Measurements from ENCODE around the gene AKAP13.

The AKAP13 gene

DNA sequence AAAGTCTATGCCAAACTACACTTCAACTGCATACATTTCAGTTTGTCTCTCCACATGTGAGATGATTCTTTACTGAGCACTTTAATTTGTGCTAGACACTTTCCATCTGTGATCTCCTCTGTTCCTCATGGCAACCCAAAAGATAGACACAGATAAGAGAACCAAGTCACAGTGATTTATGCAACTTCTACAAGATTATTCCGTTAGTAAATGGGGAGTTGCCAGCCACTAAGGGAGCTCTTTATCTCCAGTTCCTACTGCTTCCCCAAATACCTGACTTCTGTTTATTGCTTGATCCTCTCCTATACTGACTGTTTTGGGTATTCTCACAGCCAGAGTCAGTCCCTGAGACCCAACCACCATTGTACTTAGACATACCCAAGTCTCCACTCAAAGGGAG, 24.1 kb upstream of the AKAP13 start:
- no peak for DNase-seq (ENCODE audit: extremely low read depth, low read depth)
- H3K4me3 ChIP-seq (replicated peaks; ENCODE audit: low read depth, low read length): no peak overlapping the region
- TF ChIP-seq, protein P1, sequence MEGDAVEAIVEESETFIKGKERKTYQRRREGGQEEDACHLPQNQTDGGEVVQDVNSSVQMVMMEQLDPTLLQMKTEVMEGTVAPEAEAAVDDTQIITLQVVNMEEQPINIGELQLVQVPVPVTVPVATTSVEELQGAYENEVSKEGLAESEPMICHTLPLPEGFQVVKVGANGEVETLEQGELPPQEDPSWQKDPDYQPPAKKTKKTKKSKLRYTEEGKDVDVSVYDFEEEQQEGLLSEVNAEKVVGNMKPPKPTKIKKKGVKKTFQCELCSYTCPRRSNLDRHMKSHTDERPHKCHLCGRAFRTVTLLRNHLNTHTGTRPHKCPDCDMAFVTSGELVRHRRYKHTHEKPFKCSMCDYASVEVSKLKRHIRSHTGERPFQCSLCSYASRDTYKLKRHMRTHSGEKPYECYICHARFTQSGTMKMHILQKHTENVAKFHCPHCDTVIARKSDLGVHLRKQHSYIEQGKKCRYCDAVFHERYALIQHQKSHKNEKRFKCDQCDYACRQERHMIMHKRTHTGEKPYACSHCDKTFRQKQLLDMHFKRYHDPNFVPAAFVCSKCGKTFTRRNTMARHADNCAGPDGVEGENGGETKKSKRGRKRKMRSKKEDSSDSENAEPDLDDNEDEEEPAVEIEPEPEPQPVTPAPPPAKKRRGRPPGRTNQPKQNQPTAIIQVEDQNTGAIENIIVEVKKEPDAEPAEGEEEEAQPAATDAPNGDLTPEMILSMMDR (IDR thresholded peaks at IDR 0.05; ENCODE audit: low read depth, low read length, missing control alignments): no peak

DNA sequence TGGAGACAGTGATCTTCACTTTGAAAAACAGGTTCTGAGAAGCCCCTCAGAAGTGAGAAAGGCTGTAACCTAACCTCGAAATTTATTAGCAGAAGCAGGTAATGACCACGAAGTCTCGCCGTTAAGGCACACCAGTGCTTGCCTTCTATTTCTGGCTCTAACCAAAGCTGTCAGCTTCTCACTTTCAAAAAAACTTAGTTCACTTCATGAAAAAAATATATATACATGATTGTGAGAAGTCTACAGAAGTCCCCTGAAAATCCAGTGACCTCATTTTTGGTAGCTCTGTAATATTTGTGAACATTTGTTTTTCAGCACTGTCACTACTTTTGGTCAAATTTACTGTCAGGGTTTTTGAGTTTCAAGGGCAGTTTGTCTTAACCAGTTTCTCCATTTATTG, 19.1 kb upstream of the AKAP13 start:
- DNase-seq (ENCODE audit: extremely low read depth, low read depth): no peak
- no peak overlapping the region for H3K4me3 ChIP-seq (replicated peaks; ENCODE audit: low read depth, low read length)
- TF ChIP-seq, protein P1 (IDR thresholded peaks at IDR 0.05; ENCODE audit: low read depth, low read length, missing control alignments): no peak

DNA sequence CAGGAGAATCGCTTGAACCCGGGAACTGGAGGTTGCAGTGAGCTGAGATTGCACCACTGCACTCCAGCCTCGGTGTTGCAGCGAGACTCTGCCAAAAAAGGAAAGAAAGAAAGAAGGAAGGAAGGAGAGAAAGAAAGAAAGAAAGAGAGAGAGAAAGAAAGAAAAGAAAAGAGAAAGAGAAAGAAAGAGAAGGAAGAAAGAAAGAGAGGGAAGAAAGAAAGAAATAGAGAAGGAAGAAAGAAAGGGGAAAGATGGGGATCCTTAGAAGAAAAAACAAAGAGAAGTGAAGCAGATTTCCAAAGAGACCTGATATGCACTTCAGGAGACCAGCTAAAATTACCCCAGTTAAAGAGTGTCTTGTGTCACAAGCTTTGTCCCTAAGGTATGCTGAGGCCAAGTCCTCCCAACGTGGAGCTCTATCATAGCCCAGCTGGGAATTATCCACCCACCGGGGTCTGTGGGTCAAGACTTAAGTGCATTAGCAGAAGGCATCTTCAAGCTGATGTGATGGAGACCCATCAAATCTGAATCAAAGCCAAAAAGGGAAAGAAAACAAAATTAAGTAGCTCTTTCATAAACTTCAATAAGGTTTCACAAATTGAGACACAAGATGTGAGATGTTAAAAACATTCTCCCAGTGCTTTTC, 17.8 kb upstream of the AKAP13 start:
- DNase-seq (ENCODE audit: extremely low read depth, low read depth): no peak
- TF ChIP-seq, protein P1 (IDR thresholded peaks at IDR 0.05; ENCODE audit: low read depth, low read length, missing control alignments): no peak
- H3K4me3 ChIP-seq (replicated peaks; ENCODE audit: low read depth, low read length): no peak overlapping the region

DNA sequence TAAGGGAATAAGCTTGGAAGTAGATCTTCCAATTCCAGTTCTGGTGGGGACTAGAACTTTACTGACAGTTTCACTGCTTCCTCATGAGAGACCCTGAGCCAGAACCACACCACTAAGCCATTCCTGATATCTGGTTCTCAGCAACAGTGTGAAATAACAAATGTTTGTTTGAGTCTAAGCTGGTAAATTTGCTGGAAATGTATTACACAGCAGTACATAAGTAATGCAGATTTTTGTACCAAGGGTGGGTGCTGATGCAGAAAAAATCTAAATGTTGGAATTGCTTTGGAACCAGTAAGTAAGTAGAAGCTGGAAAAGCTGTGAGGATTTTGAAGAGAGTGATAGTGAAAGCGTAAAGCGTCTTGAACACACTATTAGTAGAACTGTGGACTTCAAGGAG, 14.4 kb upstream of the AKAP13 start:
- TF ChIP-seq, protein P1 (IDR thresholded peaks at IDR 0.05; ENCODE audit: low read depth, low read length, missing control alignments): no peak
- H3K4me3 ChIP-seq (replicated peaks; ENCODE audit: low read depth, low read length): no peak overlapping the region
- DNase-seq (ENCODE audit: extremely low read depth, low read depth): no peak

DNA sequence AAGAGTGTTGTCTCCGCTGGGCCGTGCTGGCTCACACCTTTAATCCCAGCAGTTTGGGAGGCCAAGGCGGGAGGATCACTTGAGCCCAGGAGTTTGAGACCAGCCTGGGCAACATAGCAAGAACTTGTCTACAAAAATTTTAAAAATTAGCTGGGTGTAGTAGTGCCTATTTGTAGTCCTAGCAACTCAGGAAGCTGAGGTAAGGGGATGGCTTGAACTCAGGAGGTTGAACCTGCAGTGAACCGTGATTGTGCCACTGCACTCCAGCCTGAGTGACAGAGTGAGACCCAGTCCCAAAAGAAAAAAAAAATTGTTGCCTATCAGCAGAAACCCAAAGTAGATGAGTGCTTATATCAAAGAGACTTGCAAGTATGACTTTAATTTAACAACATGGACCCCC, 12.7 kb upstream of the AKAP13 start:
- H3K4me3 ChIP-seq (replicated peaks; ENCODE audit: low read depth, low read length): no peak overlapping the region
- TF ChIP-seq, protein P1 (IDR thresholded peaks at IDR 0.05; ENCODE audit: low read depth, low read length, missing control alignments): no peak
- no peak for DNase-seq (ENCODE audit: extremely low read depth, low read depth)

DNA sequence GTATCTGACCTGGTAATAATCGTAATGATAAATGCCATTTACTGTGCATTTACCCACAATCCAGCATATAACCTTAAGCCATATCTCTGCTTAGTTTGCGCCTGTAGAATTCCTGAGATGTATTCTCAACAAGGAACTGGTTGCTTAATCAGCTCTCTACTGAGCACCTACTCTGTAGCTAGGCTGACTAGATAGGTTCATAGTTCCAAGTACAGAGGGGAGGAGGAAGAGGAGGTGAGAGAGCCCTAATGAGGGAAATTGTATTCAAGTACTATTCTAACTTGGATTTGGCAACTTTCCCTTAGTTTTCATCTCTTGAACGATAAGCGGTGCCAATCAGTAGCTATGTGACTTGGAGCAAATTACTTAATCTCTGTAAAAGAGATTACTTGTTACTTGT, 5.6 kb upstream of the AKAP13 start:
- DNase-seq (ENCODE audit: extremely low read depth, low read depth): no peak

More for the DNA sequence above, 5.6 kb upstream of the AKAP13 start:
- TF ChIP-seq, protein P1 (IDR thresholded peaks at IDR 0.05; ENCODE audit: low read depth, low read length, missing control alignments): no peak
- H3K4me3 ChIP-seq (replicated peaks; ENCODE audit: low read depth, low read length): no peak overlapping the region
